Endodermal cell (in vitro differentiated cells): Measurements from ENCODE around the gene DFFB. TPM values are rescaled to one million over a fixed set of nuclear protein-coding genes. Genes with fewer than 3 reads are reported as not detected.

Experiments used
- DNase-seq: peaks from one replicate; pipeline ENCODE4 v3.0.0-alpha.2; 2017
- H3K27ac ChIP-seq: 2 replicates; pipeline ENCODE4 v1.5.1; 2013; ENCODE audit warnings: mild to moderate bottlenecking, low read depth, low read length, moderate library complexity
- H3K27me3 ChIP-seq: 2 replicates; pipeline ENCODE4 v1.6.1; 2013; ENCODE audit warnings: mild to moderate bottlenecking, low read length, moderate library complexity; ENCODE audit not compliant: insufficient read depth, control insufficient read depth, poor library complexity, severe bottlenecking
- H3K36me3 ChIP-seq: 2 replicates; pipeline ENCODE4 v1.7.0; 2013; ENCODE audit warnings: mild to moderate bottlenecking, low read length, moderate library complexity; ENCODE audit not compliant: control insufficient read depth, insufficient read depth
- H3K4me1 ChIP-seq: one replicate; pipeline ENCODE4 v1.7.0; 2013; ENCODE audit warnings: low read length; ENCODE audit not compliant: control insufficient read depth, insufficient read depth
- H3K4me3 ChIP-seq: 2 replicates; pipeline ENCODE4 v1.5.1; 2013; ENCODE audit warnings: mild to moderate bottlenecking, low read length, moderate library complexity
- H3K9ac ChIP-seq: 2 replicates; pipeline ENCODE4 v1.6.1; 2013; ENCODE audit warnings: mild to moderate bottlenecking, low read length, moderate library complexity; ENCODE audit not compliant: poor library complexity, severe bottlenecking; ENCODE audit errors: extremely low read depth
- H3K9me3 ChIP-seq: 2 replicates; pipeline ENCODE4 v1.6.1; 2013; ENCODE audit warnings: mild to moderate bottlenecking, low read length, moderate library complexity; ENCODE audit not compliant: control insufficient read depth
- H3K27ac Mint-ChIP-seq: 2 replicates; pipeline ENCODE4 v1.8.0; 2020; ENCODE audit warnings: mixed read lengths
- H3K27me3 Mint-ChIP-seq: 2 replicates; pipeline ENCODE4 v1.8.0; 2021; ENCODE audit warnings: mild to moderate bottlenecking, mixed read lengths; ENCODE audit not compliant: insufficient read depth
- H3K36me3 Mint-ChIP-seq: 2 replicates; pipeline ENCODE4 v1.8.0; 2020; ENCODE audit warnings: low read depth, mixed read lengths
- H3K4me1 Mint-ChIP-seq: 2 replicates; pipeline ENCODE4 v1.8.0; 2020; ENCODE audit warnings: mixed read lengths
- H3K4me3 Mint-ChIP-seq: 2 replicates; pipeline ENCODE4 v1.8.0; 2020; ENCODE audit warnings: mild to moderate bottlenecking, moderate library complexity, mixed read lengths
- H3K9me3 Mint-ChIP-seq: 2 replicates; pipeline ENCODE4 v1.8.0; 2020; ENCODE audit warnings: mild to moderate bottlenecking, mixed read lengths
- WGBS, 2 experiments: methylation state at CpG; one replicate each; pipeline versions ENCODE4 v1.1.5 to v1.1.7; 2013; ENCODE audit warnings: missing lambda C conversion rate in 2 of 2, mixed read lengths in 1 of 2; ENCODE audit not compliant: insufficient coverage in 1 of 2, insufficient read length in 1 of 2; 5-methylcytosine and 5-hydroxymethylcytosine counted together
- total RNA-seq, 2 donors: library from RNA; stranded (reverse); fragmentation: NEBNext Ultra II Directional in 1 of 2; extraction: Animal tissue kit (Norgen Biotek cat#: 25700) in 1 of 2; gene quantifications; 2 replicates in 1 of 2; 3 replicates in 1 of 2; pipeline ENCODE4 v1.2.1, GENCODE V29; 2021
- TF ChIP-seq, protein P1 (sequence below): fragments of 200-600 bp; sonication (generic); conservative IDR thresholded peaks from 2 replicates; pipeline ENCODE4 v1.5.0; 2021; ENCODE audit warnings: antibody characterized with exemption, mild to moderate bottlenecking

DFFB gene
- total RNA-seq, 2 donors from 2014 or later = 7.2 to 7.6 TPM

DNA sequence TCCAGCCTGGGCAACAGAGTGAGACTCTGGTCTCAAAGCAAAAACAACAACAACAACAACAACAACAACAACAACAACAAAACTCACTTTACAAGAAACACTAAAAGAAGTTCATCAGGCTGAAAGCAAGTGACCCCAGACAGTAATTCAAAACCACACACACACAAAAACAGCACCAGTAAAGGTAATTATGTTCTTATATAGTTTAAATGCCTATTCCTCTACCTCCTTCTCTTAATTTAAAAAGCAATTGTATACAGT is 41.1 kb downstream of the DFFB start:
- TF ChIP-seq, protein P1, sequence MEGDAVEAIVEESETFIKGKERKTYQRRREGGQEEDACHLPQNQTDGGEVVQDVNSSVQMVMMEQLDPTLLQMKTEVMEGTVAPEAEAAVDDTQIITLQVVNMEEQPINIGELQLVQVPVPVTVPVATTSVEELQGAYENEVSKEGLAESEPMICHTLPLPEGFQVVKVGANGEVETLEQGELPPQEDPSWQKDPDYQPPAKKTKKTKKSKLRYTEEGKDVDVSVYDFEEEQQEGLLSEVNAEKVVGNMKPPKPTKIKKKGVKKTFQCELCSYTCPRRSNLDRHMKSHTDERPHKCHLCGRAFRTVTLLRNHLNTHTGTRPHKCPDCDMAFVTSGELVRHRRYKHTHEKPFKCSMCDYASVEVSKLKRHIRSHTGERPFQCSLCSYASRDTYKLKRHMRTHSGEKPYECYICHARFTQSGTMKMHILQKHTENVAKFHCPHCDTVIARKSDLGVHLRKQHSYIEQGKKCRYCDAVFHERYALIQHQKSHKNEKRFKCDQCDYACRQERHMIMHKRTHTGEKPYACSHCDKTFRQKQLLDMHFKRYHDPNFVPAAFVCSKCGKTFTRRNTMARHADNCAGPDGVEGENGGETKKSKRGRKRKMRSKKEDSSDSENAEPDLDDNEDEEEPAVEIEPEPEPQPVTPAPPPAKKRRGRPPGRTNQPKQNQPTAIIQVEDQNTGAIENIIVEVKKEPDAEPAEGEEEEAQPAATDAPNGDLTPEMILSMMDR = no peak
- peaks cover 5% of the 10 kb centered on the region for H3K4me1 Mint-ChIP-seq
- peak overlapping the region; percentile 94 for H3K4me3 ChIP-seq
- H3K27ac ChIP-seq = no peak overlapping the region
- H3K4me1 ChIP-seq = no peaks in the 10 kb centered on the region
- no peaks in the 10 kb centered on the region for H3K27me3 ChIP-seq
- H3K9me3 Mint-ChIP-seq = peaks cover 8% of the 10 kb centered on the region
- peaks cover 12% of the 10 kb centered on the region for H3K9me3 ChIP-seq
- H3K36me3 Mint-ChIP-seq = peaks cover 17% of the 10 kb centered on the region
- peaks cover 16% of the 10 kb centered on the region for H3K36me3 ChIP-seq
- DNase-seq = no peak
- H3K27ac Mint-ChIP-seq = no peak overlapping the region
- H3K4me3 Mint-ChIP-seq = peak overlapping the region; percentile 83
- no peak overlapping the region for H3K9ac ChIP-seq
- H3K27me3 Mint-ChIP-seq = no peaks in the 10 kb centered on the region

DNA sequence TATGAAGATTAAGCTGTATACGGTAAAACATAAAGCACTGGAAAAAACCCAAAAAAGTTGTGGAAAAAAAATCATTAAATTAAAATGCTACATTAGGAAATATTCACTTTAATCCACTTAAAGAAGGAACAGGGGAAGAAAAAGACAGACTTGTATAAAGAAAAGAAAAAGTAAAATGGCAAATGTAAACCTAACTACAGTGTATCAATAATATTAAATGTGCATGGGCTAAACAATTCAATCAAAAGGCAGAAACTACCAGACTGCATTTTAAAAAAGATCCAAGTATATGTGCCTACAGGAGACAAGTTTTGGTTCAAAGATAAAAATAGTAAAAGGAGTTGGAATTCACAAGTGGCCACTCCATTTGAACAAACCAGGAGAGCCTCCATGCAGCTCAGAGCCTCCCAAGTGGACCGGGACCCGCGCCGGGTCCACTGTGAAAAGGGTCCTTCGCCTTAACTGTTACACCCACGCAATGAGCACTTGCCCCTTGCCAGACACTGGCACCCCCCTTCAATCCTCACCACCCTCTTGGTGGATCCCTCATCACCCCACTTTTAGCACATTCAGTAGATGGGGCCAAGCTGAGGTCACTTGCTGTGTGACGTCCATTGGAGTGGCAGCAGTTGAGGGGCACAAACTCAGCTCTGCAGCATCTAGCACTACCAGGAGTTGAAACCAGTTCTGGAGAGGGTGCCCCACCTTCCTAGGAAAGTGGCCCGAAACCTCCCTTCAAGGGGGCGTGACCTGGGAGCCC is 41.9 kb downstream of the DFFB start:
- Histone ChIP-seq H3K9ac (peak overlapping the region; percentile 94), H3K9me3 (peaks cover 12% of the 10 kb centered on the region), H3K4me3 (peak overlapping the region; percentile 94), H3K27me3 (no peaks in the 10 kb centered on the region), H3K36me3 (peaks cover 16% of the 10 kb centered on the region), H3K27ac (no peak overlapping the region), H3K4me1 (peaks cover 3% of the 10 kb centered on the region)
- TF ChIP-seq, protein P1 = no peak
- peaks cover 8% of the 10 kb centered on the region for H3K9me3 Mint-ChIP-seq
- H3K4me3 Mint-ChIP-seq = peak overlapping the region; percentile 83
- H3K36me3 Mint-ChIP-seq = peaks cover 14% of the 10 kb centered on the region
- H3K27me3 Mint-ChIP-seq = no peaks in the 10 kb centered on the region
- peak overlapping the region; percentile 84 for H3K27ac Mint-ChIP-seq
- peaks cover 10% of the 10 kb centered on the region for H3K4me1 Mint-ChIP-seq
- WGBS, 2 experiments = 38 to 43% methylated on average over 8 to 10 of the region's 10 CpGs
- DNase-seq = no peak

DNA sequence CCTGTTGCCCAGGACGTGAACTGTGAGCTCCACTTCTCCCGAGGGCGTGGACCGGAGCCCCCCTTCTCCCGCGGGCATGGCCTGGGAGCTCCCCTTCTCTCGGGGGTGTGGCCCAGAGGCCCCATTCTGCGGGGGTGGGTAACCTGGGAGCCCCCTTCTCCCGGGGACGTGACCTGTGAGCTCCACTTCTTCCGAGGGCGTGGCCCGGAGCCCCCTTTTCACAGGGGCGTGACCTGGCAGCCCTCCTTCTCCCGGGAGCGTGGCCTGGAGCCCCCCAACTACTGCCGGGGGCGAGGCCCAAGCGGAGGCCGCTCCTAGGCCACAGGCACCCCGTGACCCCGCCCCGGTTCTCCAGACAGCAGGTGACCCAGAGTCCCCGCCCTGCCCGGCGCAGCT is 42.5 kb downstream of the DFFB start:
- H3K4me3 Mint-ChIP-seq = peak overlapping the region; percentile 83
- H3K9me3 Mint-ChIP-seq = peaks cover 8% of the 10 kb centered on the region
- H3K9me3 ChIP-seq = peaks cover 12% of the 10 kb centered on the region
- peak overlapping the region; percentile 94 for H3K4me3 ChIP-seq
- H3K4me1 Mint-ChIP-seq = peaks cover 15% of the 10 kb centered on the region
- 1 to 2% methylated on average over 8 to 26 of the region's 26 CpGs for WGBS, 2 experiments
- no peaks in the 10 kb centered on the region for H3K27me3 ChIP-seq
- H3K4me1 ChIP-seq = peaks cover 7% of the 10 kb centered on the region
- H3K27ac ChIP-seq = peak overlapping the region; percentile 67
- H3K9ac ChIP-seq = peak overlapping the region; percentile 94
- no peaks in the 10 kb centered on the region for H3K27me3 Mint-ChIP-seq
- H3K36me3 ChIP-seq = peaks cover 15% of the 10 kb centered on the region
- DNase-seq = peak; percentile 78
- TF ChIP-seq, protein P1 = peak; percentile 56
- peak overlapping the region; percentile 99 for H3K27ac Mint-ChIP-seq
- H3K36me3 Mint-ChIP-seq = peaks cover 14% of the 10 kb centered on the region
